Stimulated activated CD4-positive, alpha-beta T cell treated with anti-CD3 and anti-CD28 coated beads, Interleukin-4, amount 100 ng/mL, for 24 hours (primary cell): ENCODE data around the gene AKTIP.

ENCODE experiments used
- DNase-seq: peaks from one replicate; pipeline ENCODE4 v3.0.0-alpha.2; 2020

The AKTIP gene

DNA sequence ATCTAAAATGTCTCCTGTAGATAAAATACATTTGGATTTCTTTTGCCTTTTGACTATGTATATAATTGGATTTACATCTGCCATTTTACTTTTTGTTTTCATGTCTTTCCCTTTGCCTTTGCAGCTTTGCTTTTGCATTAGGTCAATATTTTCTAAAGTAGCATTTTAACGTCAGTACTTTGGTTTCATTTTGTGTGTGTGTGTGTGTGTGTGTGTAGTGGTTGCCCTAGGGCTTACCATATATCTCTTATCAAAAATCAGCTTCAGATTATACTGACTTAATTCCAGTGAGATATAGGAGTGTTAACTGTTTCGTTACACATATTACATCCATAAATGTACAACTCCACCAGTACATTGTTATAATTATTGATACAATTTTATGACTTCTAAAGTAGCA lies 26.1 kb downstream of the AKTIP start:
- no peak for DNase-seq

GRCh38 chr16:53465606-53466280 lies 37.3 kb downstream of the AKTIP start:
- DNase-seq = no peak

DNA sequence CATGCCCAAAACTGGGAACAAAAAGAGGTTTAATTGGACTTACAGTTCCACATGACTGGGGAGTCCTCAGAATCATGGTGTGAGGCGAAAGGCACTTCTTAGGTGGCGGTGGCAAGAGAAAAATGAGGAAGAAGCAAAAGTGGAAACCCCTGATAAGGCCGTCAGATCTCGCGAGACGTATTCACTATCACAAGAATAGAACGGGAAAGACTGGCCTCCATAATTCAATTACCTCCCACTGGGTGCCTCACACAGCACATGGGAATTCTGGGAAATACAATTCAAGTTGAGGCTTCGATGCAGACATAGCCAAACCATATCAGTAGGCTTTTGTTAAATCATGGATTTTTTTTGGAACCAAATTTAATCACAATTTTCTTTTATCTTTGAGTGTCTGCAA lies 44.4 kb downstream of the AKTIP start:
- no peak for DNase-seq

DNA sequence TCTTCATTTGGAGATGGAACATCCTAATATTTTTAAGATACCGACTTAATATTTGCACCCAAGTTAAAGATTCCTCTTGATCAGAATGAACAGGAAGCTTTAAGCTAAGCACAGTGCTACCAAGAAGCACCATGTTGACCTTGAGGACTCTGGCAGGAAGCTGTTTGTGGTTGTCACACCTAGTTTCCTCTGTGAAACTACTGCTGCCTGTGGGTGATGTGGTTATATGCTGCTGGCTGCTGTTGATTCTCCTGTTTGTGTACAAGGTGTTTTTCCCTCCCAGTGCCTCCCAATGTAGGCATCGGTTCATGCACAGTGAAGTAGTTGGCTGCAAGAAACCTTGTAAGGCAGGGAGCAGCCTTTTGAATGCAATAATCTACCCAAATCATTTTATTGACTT lies 45.3 kb downstream of the AKTIP start:
- DNase-seq = peak; percentile 73

GRCh38 chr16:53456625-53457024 lies 46.4 kb downstream of the AKTIP start:
- DNase-seq = peak; percentile 16

GRCh38 chr16:53453928-53454327 lies 49.1 kb downstream of the AKTIP start:
- no peak for DNase-seq

- DNase-seq = no peak
Measured at GRCh38 chr16:53449816-53450517, 53.0 kb downstream of the AKTIP start.

DNA sequence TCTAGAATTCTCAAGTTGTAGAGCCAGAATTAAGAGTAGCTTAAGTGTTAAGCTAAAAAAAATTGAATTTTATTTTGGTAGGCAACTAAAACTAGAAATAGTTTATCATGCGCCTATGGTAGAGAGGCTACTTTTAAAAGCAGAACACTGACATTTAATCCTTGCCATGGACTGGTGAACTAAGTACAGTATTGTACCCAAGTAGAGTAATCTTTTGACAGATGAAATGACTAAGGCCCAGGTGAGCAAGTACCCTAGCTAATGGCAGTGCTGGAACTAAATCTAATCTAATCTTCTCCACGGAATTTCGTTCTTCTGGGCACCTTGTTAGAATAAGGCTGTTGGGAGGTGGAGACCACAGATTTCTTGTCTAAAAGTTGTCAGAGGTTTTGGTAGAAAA lies 56.9 kb downstream of the AKTIP start:
- no peak for DNase-seq

- no peak for DNase-seq
Measured at GRCh38 chr16:53445534-53445933, 57.5 kb downstream of the AKTIP start.
